Measurements from ENCODE around the gene VPS16. TPM values are rescaled to one million over a fixed set of nuclear protein-coding genes. Genes with fewer than 3 reads are reported as not detected.

The VPS16 gene
- total and polyA plus RNA-seq, 2 experiments from 2014 or later = 24.2 to 35.2 TPM

DNA sequence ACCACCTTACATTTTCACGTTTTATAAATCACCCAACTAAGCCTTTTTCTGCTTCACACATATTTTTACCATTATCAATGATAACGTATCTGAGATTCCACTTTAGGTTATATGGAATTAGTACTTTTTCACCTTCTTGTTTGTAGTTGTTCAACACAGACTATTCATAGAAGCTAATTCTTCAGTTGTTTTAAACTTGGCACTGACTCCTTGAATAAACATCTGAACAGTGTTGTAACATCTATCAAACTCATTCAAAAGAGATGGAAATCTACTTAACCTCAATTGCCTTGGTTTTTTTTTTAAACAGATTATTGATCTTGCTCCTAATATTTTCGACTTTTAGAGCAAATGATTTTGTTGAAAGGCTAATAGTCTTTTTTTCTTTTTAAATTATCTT is 67.0 kb downstream of the VPS16 start:
- no peak for DNase-seq
- Histone ChIP-seq H3K4me2 (ENCODE audit: unreplicated experiment) (no peak overlapping the region), H4K20me1 (ENCODE audit: insufficient read depth) (no peaks in the 10 kb centered on the region), H3F3A (ENCODE audit: insufficient read depth) (no peaks in the 10 kb centered on the region), H3K9me3 (ENCODE audit: low read depth) (no peaks in the 10 kb centered on the region), H3K27me3 (replicated peaks; ENCODE audit: insufficient read depth) (no peaks in the 10 kb centered on the region), H3K4me3 (no peak overlapping the region), H2AFZ (no peak overlapping the region), H3K79me2 (ENCODE audit: insufficient read depth) (peaks cover 75% of the 10 kb centered on the region), H3K9ac (no peak overlapping the region), H3K9me2 (ENCODE audit: insufficient read depth) (no peaks in the 10 kb centered on the region), H3K4me1 (ENCODE audit: insufficient read depth) (no peaks in the 10 kb centered on the region), H3K36me3 (ENCODE audit: low read depth) (no peaks in the 10 kb centered on the region), H3K27ac (no peak overlapping the region)
- in situ Hi-C loops (cut with MboI) = no loop called here
- TF ChIP-seq EZH2 (IDR thresholded peaks at IDR 0.05; ENCODE audit: insufficient read depth, poor library complexity, severe bottlenecking) (no peak), EZH2phosphoT487 (IDR thresholded peaks at IDR 0.05; ENCODE audit: insufficient read depth, low read depth) (no peak)
- WGBS, 2 experiments (ENCODE audit: low coverage in 1 of 2, low lambda C conversion rate in 2 of 2, missing lambda C conversion rate in 2 of 2) = 88 to 90% methylated on average over 3 of the region's 3 CpGs

DNA sequence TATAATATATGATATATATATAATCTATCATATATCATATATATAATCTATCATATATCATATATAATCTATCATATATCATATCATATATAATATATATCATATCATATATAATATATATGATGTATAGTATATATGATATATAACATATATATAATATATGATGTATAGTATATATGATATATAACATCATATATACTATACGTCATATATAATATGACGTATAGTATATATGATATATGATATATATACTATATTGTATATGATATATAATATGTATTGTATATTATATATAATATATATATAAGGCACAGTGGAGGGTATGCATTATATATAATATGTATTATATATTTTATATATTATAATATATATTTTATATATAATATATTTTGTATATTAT is 69.4 kb downstream of the VPS16 start:
- in situ Hi-C loops (cut with MboI) = no loop called here
- Histone ChIP-seq H3K79me2 (ENCODE audit: insufficient read depth) (peaks cover 58% of the 10 kb centered on the region), H2AFZ (no peak overlapping the region), H3F3A (ENCODE audit: insufficient read depth) (no peaks in the 10 kb centered on the region), H3K27ac (no peak overlapping the region), H3K9me2 (ENCODE audit: insufficient read depth) (no peaks in the 10 kb centered on the region), H3K36me3 (ENCODE audit: low read depth) (no peaks in the 10 kb centered on the region), H3K4me1 (ENCODE audit: insufficient read depth) (no peaks in the 10 kb centered on the region), H4K20me1 (ENCODE audit: insufficient read depth) (no peaks in the 10 kb centered on the region), H3K4me2 (ENCODE audit: unreplicated experiment) (no peak overlapping the region), H3K9me3 (ENCODE audit: low read depth) (no peaks in the 10 kb centered on the region), H3K27me3 (replicated peaks; ENCODE audit: insufficient read depth) (no peaks in the 10 kb centered on the region), H3K4me3 (no peak overlapping the region), H3K9ac (no peak overlapping the region)
- 100% methylated on average over 2 of the region's 2 CpGs for WGBS, 2 experiments (ENCODE audit: low coverage in 1 of 2, low lambda C conversion rate in 2 of 2, missing lambda C conversion rate in 2 of 2)
- no peak for TF ChIP-seq EZH2phosphoT487 (IDR thresholded peaks at IDR 0.05; ENCODE audit: insufficient read depth, low read depth)
- TF ChIP-seq EZH2 (IDR thresholded peaks at IDR 0.05; ENCODE audit: insufficient read depth, poor library complexity, severe bottlenecking) = no peak
- no peak for DNase-seq

DNA sequence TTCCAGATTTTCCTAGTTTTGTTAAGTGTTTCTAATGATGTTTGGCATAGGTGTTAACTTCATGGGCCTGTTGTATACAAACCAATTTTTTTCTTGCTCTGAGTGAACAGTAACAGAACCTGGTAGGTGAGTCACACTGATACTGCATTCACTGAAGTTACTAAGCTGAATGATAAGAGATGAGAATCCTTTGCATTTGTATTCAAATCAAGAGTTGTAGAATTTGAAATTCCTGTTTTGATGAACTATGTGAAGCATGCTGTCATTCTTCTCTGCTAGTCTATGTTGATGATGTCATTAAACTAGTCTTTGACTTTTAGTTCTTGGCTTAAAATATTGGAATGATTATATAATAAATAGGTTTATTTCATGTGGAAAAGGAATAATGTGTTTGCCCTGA is 70.7 kb downstream of the VPS16 start:
- Histone ChIP-seq H4K20me1 (ENCODE audit: insufficient read depth) (no peaks in the 10 kb centered on the region; the same call in 1 of the 2 replicates), H3K27ac (no peak overlapping the region), H3K27me3 (replicated peaks; ENCODE audit: insufficient read depth) (no peaks in the 10 kb centered on the region), H3K4me3 (no peak overlapping the region), H3K9ac (no peak overlapping the region), H3K79me2 (ENCODE audit: insufficient read depth) (peaks cover 62% of the 10 kb centered on the region), H3K36me3 (ENCODE audit: low read depth) (no peaks in the 10 kb centered on the region), H3K9me3 (ENCODE audit: low read depth) (no peaks in the 10 kb centered on the region), H3K9me2 (ENCODE audit: insufficient read depth) (no peaks in the 10 kb centered on the region), H3K4me1 (ENCODE audit: insufficient read depth) (no peaks in the 10 kb centered on the region), H3K4me2 (ENCODE audit: unreplicated experiment) (no peak overlapping the region), H3F3A (ENCODE audit: insufficient read depth) (no peaks in the 10 kb centered on the region), H2AFZ (no peak overlapping the region)
- in situ Hi-C loops (cut with MboI) = no loop called here
- no peak for TF ChIP-seq EZH2 (IDR thresholded peaks at IDR 0.05; ENCODE audit: insufficient read depth, poor library complexity, severe bottlenecking)
- TF ChIP-seq EZH2phosphoT487 (IDR thresholded peaks at IDR 0.05; ENCODE audit: insufficient read depth, low read depth) = no peak
- DNase-seq = peak; percentile 6

DNA sequence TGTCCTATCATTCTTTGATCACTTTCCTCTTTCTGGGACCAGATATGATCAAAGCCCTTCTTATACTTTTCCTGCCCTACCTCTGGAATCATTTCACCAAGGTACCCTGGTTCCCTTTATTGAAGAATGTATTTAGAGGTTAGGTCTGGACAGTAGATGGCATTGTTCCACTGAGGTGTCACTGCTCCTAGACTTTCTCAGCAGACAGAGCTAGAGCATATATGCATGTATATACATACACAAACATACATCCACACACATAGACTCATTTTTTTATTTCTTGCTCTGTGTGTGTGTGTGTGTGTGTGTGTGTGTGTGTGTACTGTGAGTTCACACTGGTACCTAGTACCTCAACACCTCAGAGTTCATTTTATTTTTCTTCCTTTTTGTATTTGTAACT is 73.6 kb downstream of the VPS16 start:
- no peaks in the 10 kb centered on the region for H3F3A ChIP-seq (ENCODE audit: insufficient read depth)
- no peak for TF ChIP-seq EZH2phosphoT487 (IDR thresholded peaks at IDR 0.05; ENCODE audit: insufficient read depth, low read depth)
- no peak for TF ChIP-seq EZH2 (IDR thresholded peaks at IDR 0.05; ENCODE audit: insufficient read depth, poor library complexity, severe bottlenecking)
- H4K20me1 ChIP-seq (ENCODE audit: insufficient read depth) = no peaks in the 10 kb centered on the region; the same call in 1 of the 2 replicates
- no peak overlapping the region for H3K4me3 ChIP-seq
- H3K9me2 ChIP-seq (ENCODE audit: insufficient read depth) = no peaks in the 10 kb centered on the region
- H3K79me2 ChIP-seq (ENCODE audit: insufficient read depth) = peaks cover 54% of the 10 kb centered on the region
- H2AFZ ChIP-seq = no peak overlapping the region
- DNase-seq = no peak
- no peaks in the 10 kb centered on the region for H3K4me1 ChIP-seq (ENCODE audit: insufficient read depth)
- no peak overlapping the region for H3K9ac ChIP-seq
- no peaks in the 10 kb centered on the region for H3K36me3 ChIP-seq (ENCODE audit: low read depth)
- H3K9me3 ChIP-seq (ENCODE audit: low read depth) = no peaks in the 10 kb centered on the region
- no peak overlapping the region for H3K27ac ChIP-seq
- in situ Hi-C loops (cut with MboI) = no loop called here
- no peak overlapping the region for H3K4me2 ChIP-seq (ENCODE audit: unreplicated experiment)
- H3K27me3 ChIP-seq (replicated peaks; ENCODE audit: insufficient read depth) = no peaks in the 10 kb centered on the region

Other genes starting within 250 kb of the VPS16 start
- 123 and 130 TPM in 2 replicates for gene NOP56, start 188.1 kb upstream of the VPS16 start, total RNA-seq (2014; rRNA removed; shearing (Covaris generic))
- gene NOP56, start 188.1 kb upstream of the VPS16 start, polyA plus RNA-seq (2016; fragmentation: Nextera tagmentation; extraction: Ambion mirVana) = 139 and 149 TPM in 2 replicates
- gene IDH3B, start 176.5 kb upstream of the VPS16 start, total RNA-seq (2014; rRNA removed; shearing (Covaris generic)) = 76.3 and 91.1 TPM in 2 replicates
- gene IDH3B, start 176.5 kb upstream of the VPS16 start, polyA plus RNA-seq (2016; fragmentation: Nextera tagmentation; extraction: Ambion mirVana) = 75.6 and 79.5 TPM in 2 replicates
- 0.76 TPM in 1 of 2 replicates, not detected in the other for gene EBF4, start 148.0 kb upstream of the VPS16 start, total RNA-seq (2014; rRNA removed; shearing (Covaris generic))
- 0.36 TPM in 1 of 2 replicates, not detected in the other for gene EBF4, start 148.0 kb upstream of the VPS16 start, polyA plus RNA-seq (2016; fragmentation: Nextera tagmentation; extraction: Ambion mirVana)
- gene CPXM1, start 40.1 kb upstream of the VPS16 start, total RNA-seq (2014; rRNA removed; shearing (Covaris generic)) = not detected in 2 replicates
- gene CPXM1, start 40.1 kb upstream of the VPS16 start, polyA plus RNA-seq (2016; fragmentation: Nextera tagmentation; extraction: Ambion mirVana) = 0.08 TPM in 1 of 2 replicates, not detected in the other
- gene C20orf141, start 25.8 kb upstream of the VPS16 start, total RNA-seq (2014; rRNA removed; shearing (Covaris generic)) = not detected in 2 replicates
- gene C20orf141, start 25.8 kb upstream of the VPS16 start, polyA plus RNA-seq (2016; fragmentation: Nextera tagmentation; extraction: Ambion mirVana) = not detected in 2 replicates
- gene TMEM239, start 24.4 kb upstream of the VPS16 start, total RNA-seq (2014; rRNA removed; shearing (Covaris generic)) = not detected in 2 replicates
- not detected in 2 replicates for gene TMEM239, start 24.4 kb upstream of the VPS16 start, polyA plus RNA-seq (2016; fragmentation: Nextera tagmentation; extraction: Ambion mirVana)
- 36.8 and 39.2 TPM in 2 replicates for gene PCED1A, start 90 bp upstream of the VPS16 start, total RNA-seq (2014; rRNA removed; shearing (Covaris generic))
- gene PCED1A, start 90 bp upstream of the VPS16 start, polyA plus RNA-seq (2016; fragmentation: Nextera tagmentation; extraction: Ambion mirVana) = 17.3 and 20.7 TPM in 2 replicates
- gene PTPRA, start 32.7 kb downstream of the VPS16 start, total RNA-seq (2014; rRNA removed; shearing (Covaris generic)) = 27.4 and 50.8 TPM in 2 replicates
- 37.4 and 37.9 TPM in 2 replicates for gene PTPRA, start 32.7 kb downstream of the VPS16 start, polyA plus RNA-seq (2016; fragmentation: Nextera tagmentation; extraction: Ambion mirVana)
- not detected in 2 replicates for gene GNRH2, start 202.9 kb downstream of the VPS16 start, total RNA-seq (2014; rRNA removed; shearing (Covaris generic))
- gene GNRH2, start 202.9 kb downstream of the VPS16 start, polyA plus RNA-seq (2016; fragmentation: Nextera tagmentation; extraction: Ambion mirVana) = not detected in 2 replicates
- 24.2 and 48.2 TPM in 2 replicates for gene MRPS26, start 205.3 kb downstream of the VPS16 start, total RNA-seq (2014; rRNA removed; shearing (Covaris generic))
- gene MRPS26, start 205.3 kb downstream of the VPS16 start, polyA plus RNA-seq (2016; fragmentation: Nextera tagmentation; extraction: Ambion mirVana) = 44.5 and 48.2 TPM in 2 replicates
- not detected in 2 replicates for gene OXT, start 230.9 kb downstream of the VPS16 start, total RNA-seq (2014; rRNA removed; shearing (Covaris generic))
- 0.40 and 0.70 TPM in 2 replicates for gene OXT, start 230.9 kb downstream of the VPS16 start, polyA plus RNA-seq (2016; fragmentation: Nextera tagmentation; extraction: Ambion mirVana)
- not detected in 2 replicates for gene AVP, start 244.0 kb downstream of the VPS16 start, total RNA-seq (2014; rRNA removed; shearing (Covaris generic))
- not detected in 2 replicates for gene AVP, start 244.0 kb downstream of the VPS16 start, polyA plus RNA-seq (2016; fragmentation: Nextera tagmentation; extraction: Ambion mirVana)